ENCODE data around the gene TPCN2. TPM values are rescaled to one million over a fixed set of nuclear protein-coding genes. Genes with fewer than 3 reads are reported as not detected.

TPCN2 gene
- total RNA-seq, 1 experiment from 2014 or later = 15.2 TPM

GRCh38 chr11:69150175-69150574, 101.4 kb downstream of the TPCN2 start:
- ChIA-PET CTCF (interaction anchor here (1.9 kb wide), 1 partner anchor 19 kb away, joined by 4 read pairs; no protein-coding TSS in a partner anchor), RAD21 (ENCODE audit: low non-redundant PET in 1 of 2, low total read pairs in 2 of 2, uncharacterized antibody in 2 of 2, unreplicated experiment in 2 of 2) (no interaction called here), POLR2A (no interaction called here)
- Histone ChIP-seq H4K20me1 (ENCODE audit: insufficient read depth) (no peaks in the 10 kb centered on the region), H3K4me3 (replicated peaks in 1 of 2; ENCODE audit: low read depth in 1 of 2, low read length in 2 of 2) (no peak overlapping the region), H3K79me2 (ENCODE audit: insufficient read depth, low read length) (no peaks in the 10 kb centered on the region), H3K27me3 (ENCODE audit: insufficient read depth, low read length) (no peaks in the 10 kb centered on the region), H2AFZ (ENCODE audit: low read depth, low read length, poor library complexity, severe bottlenecking) (no peak overlapping the region), H3K9ac (ENCODE audit: low read length) (no peak overlapping the region), H3K9me2 (ENCODE audit: insufficient read depth) (no peaks in the 10 kb centered on the region), H3K9me3 (ENCODE audit: control insufficient read depth in 1 of 2, insufficient read depth in 1 of 2, low read depth in 1 of 2, low read length in 2 of 2) (peaks cover 6 to 11% of the 10 kb centered on the region in 2 experiments; a peak in 3 of 4 replicates), H3K27ac (ENCODE audit: low read depth, low read length) (no peak overlapping the region), H3K4me2 (ENCODE audit: low read length) (no peak overlapping the region), H3K4me1 (ENCODE audit: control insufficient read depth in 1 of 2, insufficient read depth in 2 of 2, low read length in 2 of 2) (no peaks in the 10 kb centered on the region), H3K36me3 (ENCODE audit: control insufficient read depth in 1 of 2, insufficient read depth in 2 of 2, low read length in 2 of 2) (no peaks in the 10 kb centered on the region)
- no peak for DNase-seq (ENCODE audit: low read depth, low spot score)
- BruUV-seq (replicated peaks) = no TSS peak
- intact Hi-C loops (cut with micrococcal nuclease) = no loop called here
- ATAC-seq = no peak
- TF ChIP-seq EGR1 (IDR thresholded peaks at IDR 0.05; ENCODE audit: low read depth) = no peak
- no peak for TF ChIP-seq ELF1 (IDR thresholded peaks at IDR 0.05; ENCODE audit: borderline replicate concordance, low read depth)
- no peak for TF ChIP-seq SP1 (IDR thresholded peaks at IDR 0.05; ENCODE audit: low read depth)
- TF ChIP-seq FOSL1 (IDR thresholded peaks at IDR 0.05; ENCODE audit: low read depth) = no peak
- TF ChIP-seq SIN3A (IDR thresholded peaks at IDR 0.05; ENCODE audit: low read depth) = no peak
- TF ChIP-seq ATF3 (IDR thresholded peaks at IDR 0.05) = no peak
- no peak for TF ChIP-seq EZH2phosphoT487 (IDR thresholded peaks at IDR 0.05; ENCODE audit: borderline replicate concordance)
- no peak for TF ChIP-seq CTCF (IDR thresholded peaks at IDR 0.05 in 2 of 3, conservative IDR thresholded peaks at IDR 0.05 in 1 of 3; ENCODE audit: borderline replicate concordance in 1 of 3, insufficient read depth in 1 of 3, low read depth in 2 of 3, low read length in 2 of 3)
- no peak for TF ChIP-seq ZNF274 (IDR thresholded peaks at IDR 0.05; ENCODE audit: low read depth, low read length)
- no peak for TF ChIP-seq TCF7L2 (IDR thresholded peaks at IDR 0.05; ENCODE audit: borderline replicate concordance, extremely low read depth, insufficient read depth, insufficient read length)
- no peak for TF ChIP-seq POLR2AphosphoS5 (IDR thresholded peaks at IDR 0.05; ENCODE audit: low read depth, low read length)
- no peak for TF ChIP-seq REST (IDR thresholded peaks at IDR 0.05; ENCODE audit: low read depth)
- no peak for TF ChIP-seq CEBPB (IDR thresholded peaks at IDR 0.05; ENCODE audit: low read depth)
- no peak for TF ChIP-seq ZFX (IDR thresholded peaks at IDR 0.05)
- TF ChIP-seq EZH2 (IDR thresholded peaks at IDR 0.05) = no peak
- no peak for TF ChIP-seq ZBTB33 (IDR thresholded peaks at IDR 0.05; ENCODE audit: extremely low read depth, insufficient replicate concordance, low read length)
- no peak for TF ChIP-seq MAX (IDR thresholded peaks at IDR 0.05)
